GF-D8 (cell line): ENCODE measurements around the gene ABCG8.
"Not testable (repeated sequence)": the region's sequence is repeated elsewhere in the genome, so short reads cannot be mapped to it uniquely, and the experiment has no call there.

ENCODE experiments used
- DNase-seq: peaks from one replicate; lab custom pipeline; 2025; lab: John Stamatoyannopoulos, UW

Gene ABCG8

GRCh38 chr2:43874776-43875451 is 36.1 kb downstream of the ABCG8 start:
- no peak for DNase-seq

- peak; percentile 4 for DNase-seq
Measured at GRCh38 chr2:43877782-43878464, 39.2 kb downstream of the ABCG8 start.

GRCh38 chr2:43879261-43879660 is 40.5 kb downstream of the ABCG8 start:
- DNase-seq, result no peak

- no peak for DNase-seq
Measured at GRCh38 chr2:43880471-43880870, 41.7 kb downstream of the ABCG8 start.

- no peak for DNase-seq
Measured at GRCh38 chr2:43880952-43881351, 42.2 kb downstream of the ABCG8 start.

GRCh38 chr2:43882312-43882711 is 43.5 kb downstream of the ABCG8 start:
- DNase-seq, result no peak

- DNase-seq, result no peak
Measured at GRCh38 chr2:43884689-43885088, 45.9 kb downstream of the ABCG8 start.

GRCh38 chr2:43885132-43885632 is 46.4 kb downstream of the ABCG8 start:
- DNase-seq, result no peak

- DNase-seq, result no peak
Measured at GRCh38 chr2:43887176-43887575, 48.4 kb downstream of the ABCG8 start.

- DNase-seq, result no peak
Measured at GRCh38 chr2:43889416-43889815, 50.6 kb downstream of the ABCG8 start.

GRCh38 chr2:43890855-43891254 is 52.1 kb downstream of the ABCG8 start:
- no peak for DNase-seq

- DNase-seq, result no peak
Measured at GRCh38 chr2:43894743-43895142, 56.0 kb downstream of the ABCG8 start.

GRCh38 chr2:43896906-43897305 is 58.1 kb downstream of the ABCG8 start:
- no peak for DNase-seq

- DNase-seq, result no peak
Measured at GRCh38 chr2:43897492-43897891, 58.7 kb downstream of the ABCG8 start.

- no peak for DNase-seq
Measured at GRCh38 chr2:43898134-43898837, 59.5 kb downstream of the ABCG8 start.

- DNase-seq, result no peak
Measured at GRCh38 chr2:43898838-43899346, 60.1 kb downstream of the ABCG8 start.

- no peak for DNase-seq
Measured at GRCh38 chr2:43899589-43899988, 60.8 kb downstream of the ABCG8 start.

GRCh38 chr2:43905371-43905803 is 66.6 kb downstream of the ABCG8 start:
- DNase-seq, result no peak

- DNase-seq, result no peak
Measured at GRCh38 chr2:43905871-43906270, 67.1 kb downstream of the ABCG8 start.

GRCh38 chr2:43906448-43907109 is 67.8 kb downstream of the ABCG8 start:
- DNase-seq, result no peak

GRCh38 chr2:43911136-43911790 is 72.5 kb downstream of the ABCG8 start:
- not testable (repeated sequence) for DNase-seq

GRCh38 chr2:43924463-43924862 is 85.7 kb downstream of the ABCG8 start:
- no peak for DNase-seq
